HFFc6 (cell line): ENCODE data around the gene METTL25. TPM values are rescaled to one million over a fixed set of nuclear protein-coding genes. Genes with fewer than 3 reads are reported as not detected.

Experiments
- DNase-seq: peaks from one replicate; pipeline ENCODE4 v3.0.0-alpha.2; 2018
- H3K27ac Mint-ChIP-seq: 2 replicates; pipeline ENCODE4 v1.8.0; 2020; ENCODE audit warnings: mild to moderate bottlenecking, mixed read lengths
- H3K27me3 Mint-ChIP-seq: 2 replicates; pipeline ENCODE4 v1.8.0; 2021; ENCODE audit warnings: mild to moderate bottlenecking, moderate library complexity, mixed read lengths; ENCODE audit not compliant: insufficient read depth
- H3K36me3 Mint-ChIP-seq: 2 replicates; pipeline ENCODE4 v1.8.0; 2021; ENCODE audit warnings: low read depth, mixed read lengths
- H3K4me1 Mint-ChIP-seq: 2 replicates; pipeline ENCODE4 v1.8.0; 2020; ENCODE audit warnings: low read depth, mixed read lengths
- H3K4me3 Mint-ChIP-seq: 2 replicates; pipeline ENCODE4 v1.8.0; 2020; ENCODE audit warnings: mild to moderate bottlenecking, moderate library complexity, mixed read lengths
- H3K9me3 Mint-ChIP-seq: 2 replicates; pipeline ENCODE4 v1.8.0; 2020; ENCODE audit warnings: mild to moderate bottlenecking, mixed read lengths
- total RNA-seq, 6 experiments: library from RNA; stranded (reverse); fragmentation: NEBNext Ultra II Directional; extraction: Animal tissue kit (Norgen Biotek cat#: 25700); gene quantifications; 2 replicates in 1 of 6; 3 replicates in 5 of 6; pipeline ENCODE4 v1.2.3, GENCODE V29; 2021
- TF ChIP-seq, protein P1 (sequence below): fragments of 200-600 bp; sonication (generic); IDR thresholded peaks from 2 replicates; pipeline ENCODE4 v1.5.0; 2021; ENCODE audit warnings: antibody characterized with exemption, mild to moderate bottlenecking

METTL25 gene
- total RNA-seq, 6 experiments from 2014 or later: 4.5 to 7.3 (median 5.8) TPM

DNA sequence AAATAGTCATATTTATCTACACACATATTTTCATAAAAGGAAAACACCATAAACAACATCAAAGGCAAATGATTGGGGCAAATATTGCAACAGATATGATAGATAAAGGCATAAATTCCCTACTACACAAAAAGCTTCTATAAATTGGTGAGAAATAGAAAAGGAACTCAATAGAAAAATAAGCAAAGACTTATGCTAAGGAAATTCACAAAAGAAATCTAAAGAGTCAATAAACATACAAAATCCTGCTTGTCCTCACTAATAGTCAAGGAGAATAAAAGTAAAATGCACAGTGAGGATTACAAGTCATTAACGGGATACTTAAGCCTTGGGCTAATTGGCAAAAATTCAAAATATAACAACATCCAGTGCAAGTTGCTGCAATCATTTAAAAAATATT is 30.5 kb upstream of the METTL25 start:
- TF ChIP-seq, protein P1, sequence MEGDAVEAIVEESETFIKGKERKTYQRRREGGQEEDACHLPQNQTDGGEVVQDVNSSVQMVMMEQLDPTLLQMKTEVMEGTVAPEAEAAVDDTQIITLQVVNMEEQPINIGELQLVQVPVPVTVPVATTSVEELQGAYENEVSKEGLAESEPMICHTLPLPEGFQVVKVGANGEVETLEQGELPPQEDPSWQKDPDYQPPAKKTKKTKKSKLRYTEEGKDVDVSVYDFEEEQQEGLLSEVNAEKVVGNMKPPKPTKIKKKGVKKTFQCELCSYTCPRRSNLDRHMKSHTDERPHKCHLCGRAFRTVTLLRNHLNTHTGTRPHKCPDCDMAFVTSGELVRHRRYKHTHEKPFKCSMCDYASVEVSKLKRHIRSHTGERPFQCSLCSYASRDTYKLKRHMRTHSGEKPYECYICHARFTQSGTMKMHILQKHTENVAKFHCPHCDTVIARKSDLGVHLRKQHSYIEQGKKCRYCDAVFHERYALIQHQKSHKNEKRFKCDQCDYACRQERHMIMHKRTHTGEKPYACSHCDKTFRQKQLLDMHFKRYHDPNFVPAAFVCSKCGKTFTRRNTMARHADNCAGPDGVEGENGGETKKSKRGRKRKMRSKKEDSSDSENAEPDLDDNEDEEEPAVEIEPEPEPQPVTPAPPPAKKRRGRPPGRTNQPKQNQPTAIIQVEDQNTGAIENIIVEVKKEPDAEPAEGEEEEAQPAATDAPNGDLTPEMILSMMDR: no peak
- no peaks in the 10 kb centered on the region for H3K36me3 Mint-ChIP-seq
- no peak overlapping the region for H3K4me3 Mint-ChIP-seq
- no peak for DNase-seq
- H3K9me3 Mint-ChIP-seq: no peaks in the 10 kb centered on the region
- H3K27me3 Mint-ChIP-seq: no peaks in the 10 kb centered on the region
- no peaks in the 10 kb centered on the region for H3K4me1 Mint-ChIP-seq
- no peak overlapping the region for H3K27ac Mint-ChIP-seq

DNA sequence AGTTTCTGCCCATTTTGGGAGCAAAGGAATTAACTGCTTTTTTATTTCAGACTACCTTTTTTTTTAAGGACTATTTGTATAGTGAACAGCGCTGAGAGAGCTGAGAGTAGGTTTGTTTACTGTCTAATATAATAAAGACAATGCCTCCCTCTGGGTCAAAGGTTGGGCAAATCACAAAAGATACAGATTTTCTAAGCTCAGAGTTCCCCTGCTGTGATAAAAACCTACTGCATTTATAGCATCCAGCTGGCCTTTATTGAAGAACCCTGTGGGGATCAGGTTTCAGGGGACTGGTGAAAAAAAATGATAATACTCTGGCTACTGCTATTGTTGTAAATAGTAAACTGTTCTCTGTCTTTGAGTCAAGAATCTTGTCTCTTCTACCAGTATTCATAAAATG is 28.8 kb upstream of the METTL25 start:
- Mint-ChIP-seq H3K4me3 (no peak overlapping the region), H3K4me1 (no peaks in the 10 kb centered on the region), H3K27ac (no peak overlapping the region), H3K36me3 (no peaks in the 10 kb centered on the region), H3K9me3 (no peaks in the 10 kb centered on the region), H3K27me3 (no peaks in the 10 kb centered on the region)
- TF ChIP-seq, protein P1: no peak
- DNase-seq: no peak

DNA sequence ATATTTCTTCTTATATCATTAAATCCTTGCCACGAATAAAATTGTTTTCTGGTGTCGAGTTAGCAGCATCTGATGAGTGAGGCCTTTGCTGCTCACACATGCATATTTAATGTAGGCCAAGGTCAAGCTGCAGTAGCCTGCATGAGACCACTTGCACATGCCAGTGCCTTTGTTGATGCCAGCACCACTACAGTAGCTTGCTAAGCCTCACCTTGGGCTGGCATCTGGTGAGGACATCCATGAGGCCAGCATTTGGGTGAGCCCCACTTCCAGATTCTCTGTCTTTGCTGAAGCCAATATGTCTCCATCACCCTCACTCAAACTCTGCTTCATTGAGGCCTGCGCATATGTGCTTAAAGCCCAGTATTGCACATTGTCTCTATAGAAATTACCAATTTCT is 8.2 kb upstream of the METTL25 start:
- no peaks in the 10 kb centered on the region for H3K4me1 Mint-ChIP-seq
- H3K27me3 Mint-ChIP-seq: no peaks in the 10 kb centered on the region
- TF ChIP-seq, protein P1: no peak
- H3K9me3 Mint-ChIP-seq: no peaks in the 10 kb centered on the region
- DNase-seq: no peak
- H3K4me3 Mint-ChIP-seq: no peak overlapping the region
- no peak overlapping the region for H3K27ac Mint-ChIP-seq
- H3K36me3 Mint-ChIP-seq: peaks cover 14% of the 10 kb centered on the region

DNA sequence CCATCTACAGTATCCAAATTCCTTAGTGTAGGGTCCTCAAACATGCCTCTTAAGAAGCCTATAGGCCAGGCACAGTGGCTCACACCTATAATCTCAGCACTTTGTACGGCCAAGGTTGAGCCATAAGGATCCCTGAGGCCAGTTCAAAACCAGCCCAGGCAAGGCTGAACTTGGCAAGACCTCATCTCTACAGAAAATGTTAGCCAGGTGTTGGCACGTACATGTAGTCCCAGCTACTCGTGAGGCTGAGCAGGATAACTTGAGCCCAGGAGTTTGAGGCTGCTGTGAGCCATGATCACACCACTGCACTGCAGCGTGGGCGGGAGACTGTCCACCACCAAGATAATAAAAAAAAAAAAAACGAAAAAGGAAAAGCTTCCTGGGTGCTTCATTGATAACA is 6.9 kb upstream of the METTL25 start:
- H3K4me3 Mint-ChIP-seq: no peak overlapping the region
- no peaks in the 10 kb centered on the region for H3K9me3 Mint-ChIP-seq
- no peaks in the 10 kb centered on the region for H3K27me3 Mint-ChIP-seq
- H3K27ac Mint-ChIP-seq: no peak overlapping the region
- DNase-seq: no peak
- TF ChIP-seq, protein P1: no peak
- peaks cover 16% of the 10 kb centered on the region for H3K36me3 Mint-ChIP-seq
- no peaks in the 10 kb centered on the region for H3K4me1 Mint-ChIP-seq

DNA sequence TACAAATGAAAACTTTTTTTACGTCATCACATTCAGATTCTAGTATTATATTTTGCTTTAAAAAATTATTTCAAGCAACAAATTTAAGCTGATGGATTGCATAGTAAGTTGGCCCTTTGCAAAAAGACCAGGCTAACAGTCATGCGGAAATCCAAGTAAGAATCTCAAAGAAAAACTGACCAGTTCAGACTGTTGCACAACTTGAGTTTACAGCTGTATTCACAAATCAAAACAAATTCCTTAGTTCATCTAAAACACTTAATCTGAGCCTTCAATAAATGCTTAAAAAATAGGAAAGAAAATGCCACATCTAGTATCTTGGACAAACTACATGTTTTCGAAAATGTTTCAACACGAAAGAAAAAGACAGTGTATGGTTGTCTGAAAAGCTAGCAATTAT is 989 bp upstream of the METTL25 start:
- Mint-ChIP-seq H3K4me3 (peak overlapping the region; percentile 98), H3K4me1 (peaks cover 28% of the 10 kb centered on the region), H3K9me3 (no peaks in the 10 kb centered on the region), H3K27me3 (peaks cover 3% of the 10 kb centered on the region; the same call in 1 of the 2 replicates), H3K36me3 (peaks cover 34% of the 10 kb centered on the region), H3K27ac (peak overlapping the region; percentile 99)
- no peak for DNase-seq
- TF ChIP-seq, protein P1: no peak

DNA sequence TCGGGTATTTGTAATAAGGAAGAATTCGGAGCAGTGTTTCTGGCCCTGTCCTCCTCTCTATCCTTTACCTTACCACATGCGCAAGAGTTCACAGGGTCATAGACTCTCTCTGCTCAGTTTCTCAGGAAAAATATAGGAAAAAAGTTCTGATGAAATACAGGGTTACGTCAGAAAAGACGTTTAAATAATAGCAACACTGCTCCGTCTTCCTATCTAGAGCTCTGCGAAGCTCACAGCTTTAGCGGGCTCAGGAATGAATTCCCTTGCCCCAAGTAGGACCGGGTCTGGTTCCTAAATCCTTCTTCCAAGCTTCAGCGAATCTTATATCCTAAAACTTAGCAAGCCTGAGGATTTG is 507 bp upstream of the METTL25 start:
- H3K36me3 Mint-ChIP-seq: peaks cover 34% of the 10 kb centered on the region
- DNase-seq: no peak
- peak overlapping the region; percentile 99 for H3K27ac Mint-ChIP-seq
- TF ChIP-seq, protein P1: no peak
- peak overlapping the region; percentile 98 for H3K4me3 Mint-ChIP-seq
- H3K4me1 Mint-ChIP-seq: peaks cover 28% of the 10 kb centered on the region
- peaks cover 3% of the 10 kb centered on the region; the same call in 1 of the 2 replicates for H3K27me3 Mint-ChIP-seq
- H3K9me3 Mint-ChIP-seq: no peaks in the 10 kb centered on the region
